Measurements from ENCODE around the gene TRAPPC10. TPM values are rescaled to one million over a fixed set of nuclear protein-coding genes. Genes with fewer than 3 reads are reported as not detected.

The TRAPPC10 gene
- total RNA-seq, 1 donor from 2014 or later, result 20.0 TPM

DNA sequence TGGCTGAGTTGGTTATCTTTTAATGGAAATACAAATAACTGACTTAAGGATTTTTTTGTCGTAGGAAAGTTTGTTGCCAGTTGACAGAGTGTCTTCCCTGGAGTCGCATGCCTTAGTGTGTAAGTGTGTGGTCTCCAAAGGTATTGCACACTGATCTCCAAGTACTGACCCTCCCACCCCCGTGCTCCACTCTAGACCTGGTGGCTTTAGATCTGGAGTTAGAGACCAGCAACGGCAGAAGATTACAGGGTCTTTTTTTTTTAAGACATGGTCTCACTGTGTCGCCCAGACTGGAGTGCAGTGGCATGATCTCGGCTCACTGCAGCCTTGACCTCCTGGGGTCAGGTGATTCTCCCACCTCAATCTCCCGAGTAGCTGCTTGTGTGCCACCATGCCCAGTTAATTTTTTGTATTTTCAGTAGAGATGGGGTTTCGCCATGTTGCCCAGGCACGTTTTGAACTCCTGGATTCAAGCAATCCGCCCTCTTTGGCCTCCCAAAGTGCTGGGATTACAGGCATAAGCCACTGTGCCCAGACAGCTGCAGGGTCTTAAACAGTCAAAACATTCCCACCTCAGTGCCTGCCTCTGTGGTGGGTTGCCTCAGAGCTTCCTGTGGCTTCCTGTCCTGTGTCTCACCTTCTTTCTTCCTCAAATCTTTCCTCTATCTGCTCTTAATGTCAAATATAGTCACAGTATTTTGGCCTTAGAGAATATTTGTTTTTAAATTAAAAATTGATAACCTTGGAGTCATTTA, 6.9 kb downstream of the TRAPPC10 start:
- no peak overlapping the region for H3K4me3 ChIP-seq (ENCODE audit: low read depth, low read length)
- TF ChIP-seq, protein P1, sequence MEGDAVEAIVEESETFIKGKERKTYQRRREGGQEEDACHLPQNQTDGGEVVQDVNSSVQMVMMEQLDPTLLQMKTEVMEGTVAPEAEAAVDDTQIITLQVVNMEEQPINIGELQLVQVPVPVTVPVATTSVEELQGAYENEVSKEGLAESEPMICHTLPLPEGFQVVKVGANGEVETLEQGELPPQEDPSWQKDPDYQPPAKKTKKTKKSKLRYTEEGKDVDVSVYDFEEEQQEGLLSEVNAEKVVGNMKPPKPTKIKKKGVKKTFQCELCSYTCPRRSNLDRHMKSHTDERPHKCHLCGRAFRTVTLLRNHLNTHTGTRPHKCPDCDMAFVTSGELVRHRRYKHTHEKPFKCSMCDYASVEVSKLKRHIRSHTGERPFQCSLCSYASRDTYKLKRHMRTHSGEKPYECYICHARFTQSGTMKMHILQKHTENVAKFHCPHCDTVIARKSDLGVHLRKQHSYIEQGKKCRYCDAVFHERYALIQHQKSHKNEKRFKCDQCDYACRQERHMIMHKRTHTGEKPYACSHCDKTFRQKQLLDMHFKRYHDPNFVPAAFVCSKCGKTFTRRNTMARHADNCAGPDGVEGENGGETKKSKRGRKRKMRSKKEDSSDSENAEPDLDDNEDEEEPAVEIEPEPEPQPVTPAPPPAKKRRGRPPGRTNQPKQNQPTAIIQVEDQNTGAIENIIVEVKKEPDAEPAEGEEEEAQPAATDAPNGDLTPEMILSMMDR (conservative IDR thresholded peaks at IDR 0.05; ENCODE audit: low read depth, low read length), result no peak
- DNase-seq (ENCODE audit: low read depth), result no peak

DNA sequence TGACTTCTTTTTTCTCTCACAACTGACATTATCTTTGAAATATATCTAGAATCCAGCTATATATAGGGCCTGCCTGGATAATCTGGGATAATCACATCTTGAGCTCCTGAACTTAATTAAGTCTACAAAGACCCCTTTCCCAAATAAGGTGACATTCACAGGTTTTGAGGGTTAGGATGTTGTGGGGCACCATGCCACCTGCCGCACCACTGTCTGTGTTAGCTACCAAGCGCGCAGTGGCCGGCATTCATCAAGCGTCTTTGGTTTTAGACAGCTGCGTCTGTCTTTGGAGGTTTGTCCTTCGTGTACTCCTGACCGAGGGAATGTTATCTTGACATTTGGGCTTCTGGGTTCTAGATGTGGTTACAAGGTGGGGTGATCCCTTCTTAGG, 7.5 kb downstream of the TRAPPC10 start:
- DNase-seq (ENCODE audit: low read depth), result no peak
- no peak overlapping the region for H3K4me3 ChIP-seq (ENCODE audit: low read depth, low read length)
- TF ChIP-seq, protein P1 (conservative IDR thresholded peaks at IDR 0.05; ENCODE audit: low read depth, low read length), result no peak

DNA sequence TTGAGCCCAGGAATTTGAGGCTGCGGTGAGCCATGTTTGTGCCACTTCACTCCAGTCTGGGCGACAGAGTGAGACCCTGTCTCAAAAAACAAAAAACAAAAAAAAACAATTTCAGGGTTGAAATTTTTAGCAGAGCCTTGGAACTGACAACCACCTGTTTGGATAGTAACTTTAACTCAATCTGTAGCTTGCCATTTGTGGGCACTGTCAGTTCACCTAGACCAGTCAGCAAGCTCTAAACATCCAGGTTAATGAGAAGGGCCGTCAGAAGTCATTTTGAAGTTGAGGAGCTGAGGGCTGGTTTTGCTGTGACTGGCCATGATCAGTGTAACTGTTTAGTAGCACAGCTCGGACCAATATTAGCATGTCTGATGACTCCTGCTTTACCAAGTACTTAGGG, 8.4 kb downstream of the TRAPPC10 start:
- DNase-seq (ENCODE audit: low read depth), result no peak
- TF ChIP-seq, protein P1 (conservative IDR thresholded peaks at IDR 0.05; ENCODE audit: low read depth, low read length), result no peak
- no peak overlapping the region for H3K4me3 ChIP-seq (ENCODE audit: low read depth, low read length)

DNA sequence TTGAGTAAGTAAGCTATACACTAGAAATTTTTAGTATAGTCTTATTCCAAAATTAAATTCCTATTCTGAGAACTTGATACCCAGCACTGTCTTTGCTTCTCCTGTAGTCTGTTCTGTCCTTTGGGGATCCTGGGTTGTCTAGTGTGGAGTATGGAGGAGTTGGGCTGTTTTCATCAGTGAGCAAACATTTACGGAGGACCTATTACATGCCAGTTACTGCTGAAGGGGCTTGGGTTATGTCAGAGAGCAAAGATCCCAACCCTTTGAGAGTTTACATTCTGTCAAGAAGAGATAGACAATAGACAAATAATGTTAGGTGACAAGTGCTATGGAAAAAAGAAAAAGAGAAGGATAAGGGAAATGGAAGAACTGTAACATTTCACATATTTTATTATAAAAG, 9.0 kb downstream of the TRAPPC10 start:
- H3K4me3 ChIP-seq (ENCODE audit: low read depth, low read length), result no peak overlapping the region
- DNase-seq (ENCODE audit: low read depth), result no peak
- TF ChIP-seq, protein P1 (conservative IDR thresholded peaks at IDR 0.05; ENCODE audit: low read depth, low read length), result no peak

DNA sequence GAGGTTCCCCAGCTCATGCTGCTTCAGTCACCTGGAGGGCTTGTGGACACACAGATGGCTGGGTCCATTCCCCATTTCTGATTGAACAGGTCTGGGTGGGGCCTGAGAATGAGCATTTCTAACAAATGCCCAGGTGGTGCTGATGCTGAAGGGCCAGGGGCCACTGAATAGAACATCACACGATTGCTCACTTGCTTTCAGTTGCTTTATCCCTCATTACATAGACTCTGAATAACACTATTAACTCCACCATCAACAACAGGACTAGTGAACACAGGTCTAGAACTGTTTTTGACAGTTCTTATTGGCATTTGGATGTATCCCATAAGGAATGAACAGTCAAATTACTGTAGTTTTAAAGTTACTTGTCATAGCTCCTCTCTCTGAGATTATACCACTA, 12.1 kb downstream of the TRAPPC10 start:
- DNase-seq (ENCODE audit: low read depth), result no peak
- TF ChIP-seq, protein P1 (conservative IDR thresholded peaks at IDR 0.05; ENCODE audit: low read depth, low read length), result no peak
- H3K4me3 ChIP-seq (ENCODE audit: low read depth, low read length), result no peak overlapping the region

DNA sequence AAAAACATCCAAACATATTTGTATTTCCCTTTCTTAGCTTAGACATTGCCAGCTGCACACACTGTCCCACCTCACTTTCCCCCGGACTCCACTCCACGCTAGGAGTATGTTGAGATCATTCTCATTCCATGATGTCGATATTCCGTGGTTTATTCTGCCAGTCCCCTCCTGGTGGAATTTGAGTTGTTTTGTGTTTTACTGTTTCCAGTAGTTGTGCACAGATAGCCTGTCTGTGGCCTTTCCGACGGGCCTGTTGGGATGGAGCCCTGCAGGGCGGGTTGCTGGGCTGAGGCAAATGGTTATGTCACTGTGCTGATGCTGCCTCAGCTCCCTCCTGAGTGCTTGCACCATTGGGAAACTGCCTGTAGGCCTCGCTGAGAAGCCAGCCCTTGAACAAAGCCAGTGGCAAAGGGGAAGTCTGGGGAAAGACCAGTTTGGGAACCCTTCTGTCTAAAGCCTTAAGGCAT, 12.8 kb downstream of the TRAPPC10 start:
- TF ChIP-seq, protein P1 (conservative IDR thresholded peaks at IDR 0.05; ENCODE audit: low read depth, low read length), result no peak
- H3K4me3 ChIP-seq (ENCODE audit: low read depth, low read length), result no peak overlapping the region
- no peak for DNase-seq (ENCODE audit: low read depth)
